GM10248 (cell line): ENCODE measurements around the gene GRM8.

Source experiments
- CTCF ChIA-PET: fragments of 300-600 bp; sonication (Branson Sonifier 250); formaldehyde crosslinking; extraction: SDS; loops from one replicate; lab custom pipeline; 2021; ENCODE audit warnings: antibody characterized with exemption; lab: Yijun Ruan, JAX
- POLR2A ChIA-PET: fragments of 350-650 bp; sonication (Branson Sonifier 250); formaldehyde crosslinking; extraction: SDS; loops from one replicate; lab custom pipeline; 2020; ENCODE audit warnings: antibody characterized with exemption; lab: Yijun Ruan, JAX
- DNase-seq: peaks from one replicate; pipeline ENCODE4 v3.0.0; 2012; ENCODE audit errors: extremely low spot score
- TF ChIP-seq, protein P1 (sequence below): IDR thresholded peaks from 2 replicates; pipeline ENCODE4 v1.5.1; 2012; ENCODE audit warnings: mild to moderate bottlenecking, low read depth; ENCODE audit errors: extremely low read depth, missing control alignments, control extremely low read depth

The GRM8 gene

DNA sequence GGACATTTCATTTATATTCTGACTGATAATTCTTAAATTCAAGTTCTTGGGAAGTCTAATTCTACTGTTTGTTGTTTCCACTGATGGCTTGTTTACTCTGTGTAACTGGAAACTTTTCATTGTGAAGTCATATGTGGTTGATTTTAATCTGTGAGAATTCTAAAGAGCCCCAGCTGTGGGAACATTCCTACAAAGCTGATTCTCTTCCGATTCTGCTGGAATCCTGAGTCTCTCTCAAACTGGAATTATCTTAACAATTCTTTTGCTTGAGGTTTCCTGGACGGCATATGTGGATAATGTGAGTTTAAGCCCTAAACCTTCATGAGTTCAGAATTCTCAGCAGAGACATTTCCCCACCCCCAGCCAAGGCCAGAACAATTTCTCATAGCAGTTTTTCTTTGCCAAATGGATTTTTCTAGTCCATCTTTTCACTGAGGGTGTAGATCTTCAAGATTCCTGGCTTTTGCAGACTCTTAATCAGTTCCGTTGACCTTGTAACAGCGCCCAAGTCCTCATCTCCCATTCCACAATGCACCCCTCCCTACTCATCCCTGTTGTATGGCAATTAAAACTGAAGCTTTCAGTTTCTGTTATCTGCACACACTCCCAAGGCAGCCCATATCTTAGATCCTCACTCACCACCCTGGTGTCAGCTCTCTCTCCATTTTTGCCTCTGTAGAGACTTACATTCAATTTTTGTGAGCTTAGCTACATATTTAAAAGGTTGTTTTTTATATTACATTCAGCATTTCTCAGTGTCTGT, 37.6 kb downstream of the GRM8 start:
- TF ChIP-seq, protein P1, sequence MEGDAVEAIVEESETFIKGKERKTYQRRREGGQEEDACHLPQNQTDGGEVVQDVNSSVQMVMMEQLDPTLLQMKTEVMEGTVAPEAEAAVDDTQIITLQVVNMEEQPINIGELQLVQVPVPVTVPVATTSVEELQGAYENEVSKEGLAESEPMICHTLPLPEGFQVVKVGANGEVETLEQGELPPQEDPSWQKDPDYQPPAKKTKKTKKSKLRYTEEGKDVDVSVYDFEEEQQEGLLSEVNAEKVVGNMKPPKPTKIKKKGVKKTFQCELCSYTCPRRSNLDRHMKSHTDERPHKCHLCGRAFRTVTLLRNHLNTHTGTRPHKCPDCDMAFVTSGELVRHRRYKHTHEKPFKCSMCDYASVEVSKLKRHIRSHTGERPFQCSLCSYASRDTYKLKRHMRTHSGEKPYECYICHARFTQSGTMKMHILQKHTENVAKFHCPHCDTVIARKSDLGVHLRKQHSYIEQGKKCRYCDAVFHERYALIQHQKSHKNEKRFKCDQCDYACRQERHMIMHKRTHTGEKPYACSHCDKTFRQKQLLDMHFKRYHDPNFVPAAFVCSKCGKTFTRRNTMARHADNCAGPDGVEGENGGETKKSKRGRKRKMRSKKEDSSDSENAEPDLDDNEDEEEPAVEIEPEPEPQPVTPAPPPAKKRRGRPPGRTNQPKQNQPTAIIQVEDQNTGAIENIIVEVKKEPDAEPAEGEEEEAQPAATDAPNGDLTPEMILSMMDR = no peak
- no peak for DNase-seq
- POLR2A ChIA-PET = no interaction called here
- CTCF ChIA-PET = interaction anchor here (1.2 kb wide), 1 partner anchor 30 kb away, joined by 3 read pairs; no protein-coding TSS in a partner anchor

DNA sequence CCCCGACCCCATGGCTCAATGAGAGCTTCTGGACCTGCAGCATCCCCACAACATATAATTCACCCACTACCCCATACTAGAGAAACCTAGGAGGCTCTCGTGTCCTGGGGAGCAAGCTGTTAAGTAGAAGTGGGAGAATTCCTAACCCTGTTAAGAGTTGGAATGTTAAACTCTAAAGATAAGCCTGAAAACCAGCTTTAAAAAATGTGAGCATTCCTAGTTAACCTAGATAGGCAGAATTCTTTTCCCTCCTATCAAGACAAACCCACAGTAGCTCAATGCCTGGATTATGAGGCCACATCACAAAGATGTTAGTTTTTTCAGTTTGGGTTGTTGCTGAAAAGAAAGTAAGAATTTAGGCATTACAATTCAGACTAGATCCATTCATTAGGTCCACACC, 42.9 kb downstream of the GRM8 start:
- no peak for DNase-seq
- TF ChIP-seq, protein P1 = no peak
- ChIA-PET POLR2A (no interaction called here), CTCF (interaction anchor here (1.3 to 1.7 kb wide), 3 partner anchors 10 to 22 kb away, joined by 3 to 5 read pairs (median 3); no protein-coding TSS in a partner anchor)

DNA sequence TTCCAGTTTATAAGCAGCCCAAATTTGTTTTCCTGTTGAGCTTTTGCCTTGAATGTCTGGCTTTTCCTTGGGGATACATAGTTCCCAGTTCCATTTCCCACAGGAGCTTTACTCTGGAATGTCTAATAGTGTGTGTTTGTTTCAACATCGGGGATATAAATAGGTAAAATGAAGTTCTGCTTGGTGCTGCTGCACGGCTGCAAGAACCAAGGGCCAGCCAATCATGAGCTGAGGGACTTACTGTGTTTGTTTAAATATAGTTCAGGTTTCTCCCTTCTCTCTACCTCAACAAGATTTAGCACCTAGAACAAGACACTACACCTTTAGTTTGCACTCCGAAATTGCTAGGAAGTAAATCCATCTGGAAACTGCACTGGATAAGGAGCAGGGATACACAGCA, 43.9 kb downstream of the GRM8 start:
- TF ChIP-seq, protein P1 = no peak
- DNase-seq = no peak
- POLR2A ChIA-PET = no interaction called here
- CTCF ChIA-PET = interaction anchor here (1.0 to 1.7 kb wide), 5 partner anchors 11 to 45 kb away, joined by 3 to 5 read pairs (median 3); no protein-coding TSS in a partner anchor

DNA sequence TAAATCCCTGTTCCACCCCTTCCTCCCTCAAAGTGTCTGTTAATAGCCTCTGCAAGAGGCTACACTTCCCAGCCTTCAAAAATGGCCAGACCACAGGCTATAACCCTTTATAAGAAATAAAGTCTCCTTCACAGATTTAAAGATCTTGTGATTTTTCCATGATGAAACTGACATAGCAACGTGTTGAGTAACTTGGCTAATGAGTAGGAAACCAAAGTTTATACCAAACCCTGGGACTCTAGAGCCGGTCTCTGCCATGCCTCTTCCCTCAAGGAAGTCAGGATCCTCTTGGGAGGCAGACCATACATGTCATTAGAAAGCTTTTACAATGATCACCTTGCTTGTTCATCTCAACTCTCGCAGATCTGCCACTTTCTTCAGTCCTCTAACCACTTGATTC, 44.4 kb downstream of the GRM8 start:
- DNase-seq = no peak
- TF ChIP-seq, protein P1 = no peak
- ChIA-PET POLR2A (no interaction called here), CTCF (interaction anchor here (1.0 kb wide), 2 partner anchors 43 to 46 kb away, joined by 3 to 4 read pairs; no protein-coding TSS in a partner anchor)

DNA sequence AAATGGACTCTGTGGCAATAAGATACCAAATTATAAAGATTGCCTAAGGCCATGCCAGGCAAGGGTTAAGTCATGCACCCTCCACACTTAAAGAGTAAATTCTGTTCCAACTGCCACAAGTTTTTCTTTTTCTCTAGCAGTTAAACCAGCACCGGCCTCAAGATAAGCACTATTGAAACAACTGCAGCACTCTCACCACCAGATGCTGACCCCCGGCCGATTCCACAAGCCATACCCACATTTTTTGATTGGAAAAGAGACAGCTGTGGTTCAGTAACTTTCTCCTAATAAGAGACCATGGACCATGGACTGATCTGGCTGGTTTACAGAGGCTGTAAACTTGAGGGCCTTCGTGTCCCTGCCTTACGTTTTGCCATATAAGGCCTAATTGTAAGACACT, 44.9 kb downstream of the GRM8 start:
- ChIA-PET POLR2A (no interaction called here), CTCF (interaction anchor here (1.0 kb wide), 1 partner anchor 43 kb away, joined by 3 read pairs; no protein-coding TSS in a partner anchor)
- DNase-seq = no peak
- TF ChIP-seq, protein P1 = no peak

DNA sequence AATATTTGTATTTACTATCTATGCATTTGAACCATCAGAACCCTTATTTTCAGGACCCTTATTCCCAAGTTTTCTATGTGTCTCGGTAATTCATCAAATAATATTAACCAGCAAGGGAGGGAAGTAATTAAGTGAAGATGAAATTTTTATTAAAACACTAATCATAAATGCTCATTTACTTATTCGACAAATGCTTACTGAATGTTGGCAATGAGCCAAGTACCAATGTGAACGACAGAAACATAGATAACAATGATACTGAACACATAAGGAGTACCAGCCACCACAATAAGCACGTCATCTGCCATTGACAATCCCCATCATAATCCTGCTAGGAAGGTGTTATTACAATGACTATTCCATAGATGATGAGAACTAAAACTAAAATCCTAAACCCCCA, 45.5 kb downstream of the GRM8 start:
- DNase-seq = no peak
- POLR2A ChIA-PET = no interaction called here
- TF ChIP-seq, protein P1 = no peak
- CTCF ChIA-PET = no interaction called here
